Gastrocnemius medialis (tissue), 4 donors: ENCODE measurements around the gene SH3GL3. TPM values are rescaled to one million over a fixed set of nuclear protein-coding genes. Genes with fewer than 3 reads are reported as not detected.

Experiments
- ATAC-seq, 2 donors: fragments of 150-250 bp; one replicate each; pipeline ENCODE4 v1.9.1; 2016
- DNase-seq, 2 donors: peaks; one replicate each; pipeline ENCODE4 v3.0.0-alpha.2; 2019
- H3K27ac ChIP-seq, 4 donors: fragments of 200-600 bp; sonication (generic); 1 replicate in 1 of 4; 2 replicates in 3 of 4; pipeline ENCODE4 v1.5.1; 2016 to 2018; ENCODE audit warnings: mild to moderate bottlenecking in 2 of 4, moderate library complexity in 1 of 4
- H3K27me3 ChIP-seq, 3 donors: fragments of 200-600 bp; sonication (generic) in 2 of 3; 1 replicate in 1 of 3; 2 replicates in 2 of 3; pipeline versions ENCODE4 v1.5.1 to v1.6.0; 2016 to 2019; ENCODE audit warnings: mild to moderate bottlenecking in 1 of 3, moderate library complexity in 1 of 3
- H3K36me3 ChIP-seq, 2 donors: fragments of 200-600 bp; sonication (generic) in 1 of 2; one replicate each; pipeline ENCODE4 v1.5.1; 2017 to 2018
- H3K4me1 ChIP-seq, 2 donors: fragments of 200-600 bp; sonication (generic) in 1 of 2; one replicate each; pipeline ENCODE4 v1.5.1; 2016 to 2017; ENCODE audit warnings: mild to moderate bottlenecking in 2 of 2
- H3K4me3 ChIP-seq, 4 donors: fragments of 200-600 bp; sonication (generic) in 3 of 4; 1 replicate in 1 of 4; 2 replicates in 3 of 4; pipeline ENCODE4 v1.5.1; 2016 to 2019; ENCODE audit warnings: mild to moderate bottlenecking in 2 of 4
- H3K9me3 ChIP-seq, 3 donors: fragments of 200-600 bp; sonication (generic) in 2 of 3; 1 replicate in 1 of 3; 2 replicates in 2 of 3; pipeline ENCODE4 v1.5.1; 2016 to 2019
- CTCF ChIP-seq, 5 experiments: fragments of 450-650 bp in 3 of 5; fragments of 200-600 bp in 2 of 5; sonication (generic) in 2 of 5; IDR thresholded peaks in 4 of 5; conservative IDR thresholded peaks in 1 of 5; 1 replicate in 4 of 5; 2 replicates in 1 of 5; pipeline ENCODE4 v1.5.1; 2016 to 2019; ENCODE audit warnings: antibody characterized with exemption in 5 of 5, mild to moderate bottlenecking in 3 of 5, moderate library complexity in 3 of 5
- POLR2A ChIP-seq, 2 donors: fragments of 450-650 bp; IDR thresholded peaks; one replicate each; pipeline ENCODE4 v1.6.1; 2017; ENCODE audit warnings: antibody characterized with exemption in 2 of 2, mild to moderate bottlenecking in 2 of 2, moderate library complexity in 2 of 2
- in situ Hi-C, 4 donors: fragments of 200-750 bp; cut with MboI; loops; one replicate each; pipeline versions ENCODE4 v1.15.0 to v1.8.0; 2017; ENCODE audit warnings: low sequenced_read_pairs in 4 of 4
- intact Hi-C: fragments of 100-400 bp; cut with DNase I; formaldehyde crosslinking; loops from one replicate; pipeline ENCODE4 v1.15.1; 2023; ENCODE audit warnings: low total_unique reads
- total RNA-seq, 4 donors: library from RNA; depleted of rRNA; stranded (reverse); fragments of >200 nt; gene quantifications; one replicate each; pipeline versions ENCODE4 v1.1.0 to v1.2.3, GENCODE V29; 2016

SH3GL3 gene
- total RNA-seq, 4 donors from 2014 or later = not detected

- ATAC-seq = no peak
- H3K27me3 ChIP-seq = no peaks in the 10 kb centered on the region
- no peak overlapping the region for H3K27ac ChIP-seq
- no peaks in the 10 kb centered on the region for H3K36me3 ChIP-seq
- TF ChIP-seq POLR2A (IDR thresholded peaks at IDR 0.05) = no peak
- TF ChIP-seq CTCF (IDR thresholded peaks at IDR 0.05 in 4 of 5, conservative IDR thresholded peaks at IDR 0.05 in 1 of 5) = no peak
- in situ Hi-C loops (no loop called here), intact Hi-C loops (no loop called here)
- H3K4me3 ChIP-seq = no peak overlapping the region
- DNase-seq = no peak
- no peaks in the 10 kb centered on the region for H3K9me3 ChIP-seq
- no peaks in the 10 kb centered on the region for H3K4me1 ChIP-seq
Measured at GRCh38 chr15:83498801-83499200, 51.7 kb downstream of the SH3GL3 start.

DNA sequence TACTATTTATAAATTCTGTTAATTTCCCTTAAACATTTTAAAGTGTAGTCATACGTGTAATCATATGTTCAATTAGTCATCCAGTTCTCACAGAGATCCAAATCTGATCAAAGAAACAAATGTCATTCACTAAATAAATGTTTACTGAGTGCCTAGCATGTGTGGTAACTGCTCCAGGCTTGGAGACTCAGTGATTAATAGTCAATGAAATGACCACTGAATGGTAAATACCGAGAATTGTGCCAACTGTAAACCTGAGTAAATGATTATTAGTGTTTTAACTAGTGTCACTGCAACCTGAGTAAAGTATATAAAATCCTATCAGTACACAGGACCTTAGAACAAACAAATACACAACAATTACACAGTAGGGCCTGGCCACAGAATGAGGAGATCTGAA lies 52.3 kb downstream of the SH3GL3 start:
- ATAC-seq (no peak), DNase-seq (no peak)
- in situ Hi-C loops = no loop called here
- no peaks in the 10 kb centered on the region for H3K36me3 ChIP-seq
- no peak overlapping the region for H3K4me3 ChIP-seq
- intact Hi-C loops = no loop called here
- no peak for TF ChIP-seq POLR2A (IDR thresholded peaks at IDR 0.05)
- no peak for TF ChIP-seq CTCF (IDR thresholded peaks at IDR 0.05 in 4 of 5, conservative IDR thresholded peaks at IDR 0.05 in 1 of 5)
- no peaks in the 10 kb centered on the region for H3K27me3 ChIP-seq
- no peaks in the 10 kb centered on the region for H3K4me1 ChIP-seq
- no peak overlapping the region for H3K27ac ChIP-seq
- no peaks in the 10 kb centered on the region for H3K9me3 ChIP-seq

- H3K27ac ChIP-seq = no peak overlapping the region
- no peaks in the 10 kb centered on the region for H3K27me3 ChIP-seq
- in situ Hi-C loops = no loop called here
- H3K4me3 ChIP-seq = no peak overlapping the region
- no peak for TF ChIP-seq POLR2A (IDR thresholded peaks at IDR 0.05)
- TF ChIP-seq CTCF (IDR thresholded peaks at IDR 0.05 in 4 of 5, conservative IDR thresholded peaks at IDR 0.05 in 1 of 5) = no peak
- DNase-seq (no peak), ATAC-seq (no peak)
- H3K4me1 ChIP-seq = no peaks in the 10 kb centered on the region
- no peaks in the 10 kb centered on the region for H3K9me3 ChIP-seq
- H3K36me3 ChIP-seq = no peaks in the 10 kb centered on the region
- intact Hi-C loops = no loop called here
Measured at GRCh38 chr15:83503595-83504364, 56.6 kb downstream of the SH3GL3 start.

DNA sequence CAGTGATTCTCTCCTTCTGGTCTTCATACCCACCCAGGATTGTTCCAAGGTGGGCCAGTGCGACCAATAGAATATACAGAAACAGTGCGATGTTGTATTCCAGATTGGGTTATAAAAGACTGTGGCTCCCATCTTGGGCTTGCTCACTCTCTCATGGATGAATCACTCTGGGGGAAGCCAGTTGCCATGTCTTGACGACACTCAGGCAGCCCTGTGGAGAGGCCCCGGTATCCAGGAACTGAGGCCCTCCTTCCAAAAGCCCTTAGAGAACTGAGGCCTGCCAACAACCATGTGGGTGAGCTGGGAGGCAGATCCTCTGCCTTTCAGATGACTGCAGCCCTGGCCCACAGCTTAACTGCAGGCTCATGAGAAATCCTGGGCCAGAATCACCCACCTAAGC lies 57.2 kb downstream of the SH3GL3 start:
- in situ Hi-C loops (no loop called here), intact Hi-C loops (no loop called here)

More for the DNA sequence above, 57.2 kb downstream of the SH3GL3 start:
- no peak for ATAC-seq
- H3K4me1 ChIP-seq = no peaks in the 10 kb centered on the region
- H3K9me3 ChIP-seq = no peaks in the 10 kb centered on the region
- no peak for TF ChIP-seq POLR2A (IDR thresholded peaks at IDR 0.05)
- TF ChIP-seq CTCF (IDR thresholded peaks at IDR 0.05 in 4 of 5, conservative IDR thresholded peaks at IDR 0.05 in 1 of 5) = no peak
- DNase-seq = no peak
- no peaks in the 10 kb centered on the region for H3K27me3 ChIP-seq
- no peaks in the 10 kb centered on the region for H3K36me3 ChIP-seq
- H3K4me3 ChIP-seq = no peak overlapping the region
- H3K27ac ChIP-seq = no peak overlapping the region
